Activated CD4-positive, alpha-beta T cell treated with anti-CD3 and anti-CD28 coated beads, Interleukin-2, Interleukin-4, amounts not matched to agents 100 ng/mL and 50 ng/mL, durations not matched to agents 16 hours and 8 hours (primary cell): ENCODE data around the gene ATP6AP1.

ENCODE experiments used
- DNase-seq: peaks from one replicate; pipeline ENCODE4 v3.0.0-alpha.2; 2020; ENCODE audit warnings: low spot score

The ATP6AP1 gene

DNA sequence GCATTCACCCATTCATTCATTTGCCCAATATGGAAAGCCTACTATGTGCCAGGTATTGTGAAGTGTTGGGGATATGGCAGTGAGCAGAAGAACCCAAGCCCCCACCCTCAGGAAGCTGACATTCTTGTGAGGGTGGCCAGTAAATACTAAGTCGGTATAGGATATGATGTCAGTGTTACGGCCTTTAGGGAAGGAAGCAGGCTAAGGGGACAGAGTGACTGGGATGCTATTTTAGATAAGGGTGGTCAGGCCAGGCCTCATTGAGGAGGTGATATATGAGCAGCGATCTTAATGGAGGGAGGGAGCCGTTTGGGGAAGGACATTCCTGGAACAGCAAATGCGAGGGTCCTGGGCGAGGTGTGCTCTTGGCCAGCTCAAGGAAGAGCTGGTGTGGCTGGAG is 2.0 kb downstream of the ATP6AP1 start:
- no peak for DNase-seq

DNA sequence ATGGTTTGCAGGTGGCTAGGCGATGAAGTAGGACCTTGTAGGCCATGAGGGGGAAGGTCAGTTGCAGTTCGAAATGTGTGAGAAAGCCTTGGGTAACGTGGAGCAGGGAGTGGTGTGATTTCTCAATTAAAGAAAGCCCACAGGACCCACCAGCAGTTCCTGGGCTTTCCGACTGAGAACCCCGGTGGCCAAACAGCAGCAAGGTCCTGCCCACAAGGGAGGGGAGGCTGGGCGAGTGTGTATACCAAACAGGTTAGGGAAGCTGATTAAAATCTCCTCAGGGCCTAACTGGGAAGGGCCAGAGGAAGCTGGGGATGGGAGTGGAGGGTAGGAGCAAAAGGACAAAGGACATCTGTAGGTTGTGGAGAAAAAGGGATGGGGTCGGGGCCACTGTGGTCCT is 2.4 kb downstream of the ATP6AP1 start:
- no peak for DNase-seq

DNA sequence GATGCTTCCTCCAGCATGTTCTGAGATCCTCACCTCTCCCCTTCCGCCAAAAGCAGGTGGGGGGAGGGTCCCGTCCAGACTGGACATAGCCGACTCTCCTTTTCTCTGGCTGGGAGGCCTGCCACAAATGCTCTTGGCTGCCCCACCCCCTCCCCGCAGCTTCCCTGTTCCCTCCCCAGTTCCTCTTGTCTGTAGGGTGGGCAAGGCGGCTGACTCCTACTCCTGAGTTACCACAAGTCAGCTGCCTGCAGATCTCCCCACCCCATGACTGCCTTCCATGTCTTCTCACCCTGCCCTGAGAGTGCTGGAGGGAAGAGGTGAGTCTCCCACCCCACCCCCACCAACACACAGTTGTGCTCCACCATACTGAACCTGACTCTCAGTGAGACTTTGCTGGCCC is 2.9 kb downstream of the ATP6AP1 start:
- no peak for DNase-seq

DNA sequence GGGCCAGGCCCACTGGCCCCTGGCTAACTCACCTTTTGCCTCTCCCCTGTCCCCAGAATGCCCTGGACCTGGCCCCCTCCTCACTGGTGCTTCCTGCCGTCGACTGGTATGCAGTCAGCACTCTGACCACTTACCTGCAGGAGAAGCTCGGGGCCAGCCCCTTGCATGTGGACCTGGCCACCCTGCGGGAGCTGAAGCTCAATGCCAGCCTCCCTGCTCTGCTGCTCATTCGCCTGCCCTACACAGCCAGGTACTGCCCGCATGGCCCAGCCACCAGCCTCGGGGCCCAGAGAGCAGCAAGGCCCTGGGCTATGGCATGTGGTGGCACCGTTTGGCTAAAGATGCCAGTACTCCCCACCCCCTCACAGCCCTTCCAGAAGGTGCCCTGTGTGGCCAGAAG is 3.7 kb downstream of the ATP6AP1 start:
- DNase-seq, result no peak

DNA sequence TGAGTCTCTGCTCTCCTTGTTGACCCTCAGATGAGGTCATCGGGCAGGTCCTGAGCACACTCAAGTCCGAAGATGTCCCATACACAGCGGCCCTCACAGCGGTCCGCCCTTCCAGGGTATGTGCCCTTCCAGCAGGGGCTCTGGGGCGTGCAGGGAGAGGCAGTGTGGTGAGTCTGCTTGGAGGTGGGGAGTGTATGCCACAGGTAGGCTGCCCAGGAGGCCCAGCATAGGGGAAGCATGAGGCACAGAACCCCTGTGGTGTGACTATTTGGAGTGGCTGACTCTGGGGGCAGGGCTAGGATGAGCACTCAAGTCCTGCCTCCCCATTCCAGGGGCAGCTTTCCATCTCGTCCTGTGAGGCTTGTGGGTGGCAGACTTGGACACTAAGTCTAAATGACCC is 5.1 kb downstream of the ATP6AP1 start:
- DNase-seq, result no peak

DNA sequence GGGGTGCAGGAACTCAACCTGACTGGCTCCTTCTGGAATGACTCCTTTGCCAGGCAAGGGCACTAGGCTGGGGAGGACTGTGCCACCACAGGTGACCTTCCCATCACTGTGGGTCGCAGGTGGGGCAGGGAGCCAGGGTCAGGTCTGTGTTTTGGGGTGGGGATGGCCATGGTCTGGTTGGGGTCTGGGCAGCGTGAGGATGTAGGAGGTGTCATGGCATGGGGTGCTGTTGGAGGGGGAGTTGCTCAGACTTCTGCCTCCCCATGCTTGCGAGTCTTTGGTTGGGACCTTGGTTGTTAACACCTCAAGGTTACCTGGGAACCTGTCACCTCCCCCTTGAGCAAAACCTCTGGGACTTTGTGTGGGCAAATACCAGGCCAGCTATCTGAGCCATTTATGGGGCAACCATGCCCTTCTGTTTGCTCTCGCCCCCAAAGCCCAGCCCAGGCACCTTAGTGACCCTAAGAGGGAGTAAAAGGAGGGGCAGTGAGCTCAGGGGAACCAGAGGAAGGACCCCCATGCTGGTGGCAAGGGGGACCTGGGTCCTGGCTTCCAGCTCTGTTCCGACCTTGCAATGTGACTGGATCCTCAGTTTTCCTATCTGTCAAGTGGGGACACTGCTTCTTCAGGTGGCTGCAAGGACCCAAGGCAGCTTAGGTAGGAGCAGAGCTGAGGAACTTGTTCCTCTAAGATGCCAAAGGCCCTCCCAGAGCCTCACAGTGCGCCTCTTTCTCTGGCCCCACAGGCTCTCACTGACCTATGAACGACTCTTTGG is 6.1 kb downstream of the ATP6AP1 start:
- DNase-seq, result no peak

DNA sequence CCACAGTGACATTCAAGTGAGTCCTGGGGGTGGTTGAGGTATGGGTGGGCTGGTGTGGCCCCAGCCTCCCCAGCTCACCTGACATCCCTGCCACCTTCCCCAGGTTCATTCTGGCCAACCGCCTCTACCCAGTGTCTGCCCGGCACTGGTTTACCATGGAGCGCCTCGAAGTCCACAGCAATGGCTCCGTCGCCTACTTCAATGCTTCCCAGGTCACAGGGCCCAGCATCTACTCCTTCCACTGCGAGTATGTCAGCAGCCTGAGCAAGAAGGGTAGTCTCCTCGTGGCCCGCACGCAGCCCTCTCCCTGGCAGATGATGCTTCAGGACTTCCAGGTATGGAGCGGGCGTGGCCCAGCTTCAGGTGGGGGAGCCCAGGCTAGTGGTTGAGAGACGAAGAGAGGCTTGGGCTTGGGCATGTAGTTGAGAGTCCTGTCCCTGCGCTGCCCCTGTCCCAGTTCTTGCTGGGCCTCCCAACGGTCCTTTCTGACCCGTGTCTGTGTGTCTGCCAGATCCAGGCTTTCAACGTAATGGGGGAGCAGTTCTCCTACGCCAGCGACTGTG is 6.8 kb downstream of the ATP6AP1 start:
- no peak for DNase-seq

DNA sequence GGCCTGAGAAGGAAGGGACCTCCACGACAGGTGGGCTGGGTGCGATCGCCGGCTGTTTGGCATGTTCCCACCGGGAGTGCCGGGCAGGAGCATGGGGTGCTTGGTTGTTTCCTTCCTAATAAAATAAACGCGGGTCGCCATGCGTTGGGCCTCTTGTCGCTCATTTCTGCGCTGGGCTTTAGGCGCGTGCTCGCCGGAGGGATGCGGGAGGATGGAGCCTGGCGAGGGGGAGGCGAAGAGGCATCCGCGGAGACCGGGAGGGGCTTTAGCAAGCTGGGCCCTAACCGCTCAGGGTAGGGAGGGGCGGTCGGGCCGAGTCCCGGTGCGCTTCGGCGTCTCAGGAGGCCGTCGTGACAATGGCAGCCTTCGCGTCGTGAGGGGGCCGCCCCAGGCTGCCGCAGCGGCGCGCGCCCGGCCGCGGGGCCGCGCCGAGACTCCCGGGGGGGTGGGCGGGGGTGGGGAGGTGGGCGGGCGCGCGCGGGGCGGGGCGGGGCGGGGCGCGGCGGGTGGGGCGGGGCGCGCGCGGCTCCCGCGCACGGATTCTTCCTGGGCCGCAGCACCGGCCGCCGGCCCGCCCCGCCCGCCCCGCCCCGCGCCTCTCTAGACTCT is 8.0 kb downstream of the ATP6AP1 start:
- DNase-seq, result peak; percentile 22

DNA sequence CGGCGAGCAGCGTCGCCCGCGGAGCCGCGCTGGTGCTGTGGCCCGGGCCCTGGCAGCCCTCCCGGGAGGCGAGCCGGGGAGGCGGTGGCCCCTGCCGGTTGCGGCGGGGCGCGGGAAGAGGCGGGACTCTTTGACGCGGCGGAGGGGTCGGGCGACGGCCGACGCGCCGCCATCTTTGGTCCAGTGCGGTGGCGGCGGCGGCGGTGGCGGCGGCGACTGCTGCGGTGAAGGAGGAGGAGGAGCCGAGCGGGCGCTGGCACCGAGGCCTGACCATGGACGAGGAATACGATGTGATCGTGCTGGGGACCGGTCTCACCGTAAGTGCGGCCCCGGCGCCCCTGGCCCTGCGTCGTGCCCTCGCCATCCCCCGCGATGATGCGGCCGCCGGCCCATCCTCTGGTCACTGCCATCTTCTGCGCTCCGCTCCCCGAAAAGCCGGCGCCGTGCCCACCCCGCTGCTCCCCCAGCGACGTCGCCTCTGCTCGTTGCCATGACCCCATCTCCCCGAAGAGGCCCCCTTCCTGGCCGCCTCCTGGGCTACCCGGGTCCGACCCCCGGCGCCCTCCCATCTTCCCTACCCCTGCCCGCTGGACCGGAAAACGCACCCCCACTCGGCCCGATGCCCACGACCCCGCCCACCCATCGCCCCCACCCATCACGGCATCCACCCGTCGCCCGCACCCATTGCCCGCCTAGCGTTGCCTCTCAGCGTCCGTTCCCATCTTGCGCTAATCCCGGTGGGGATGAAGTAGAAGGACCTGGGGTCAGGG is 8.7 kb downstream of the ATP6AP1 start, which contains the start of gene GDI1:
Gene GDI1 (plus strand): TSS at position 172 of the 770 bp plus-strand sequence. CDS start 101 bp downstream, at position 273.
- peak; percentile 47 for DNase-seq

DNA sequence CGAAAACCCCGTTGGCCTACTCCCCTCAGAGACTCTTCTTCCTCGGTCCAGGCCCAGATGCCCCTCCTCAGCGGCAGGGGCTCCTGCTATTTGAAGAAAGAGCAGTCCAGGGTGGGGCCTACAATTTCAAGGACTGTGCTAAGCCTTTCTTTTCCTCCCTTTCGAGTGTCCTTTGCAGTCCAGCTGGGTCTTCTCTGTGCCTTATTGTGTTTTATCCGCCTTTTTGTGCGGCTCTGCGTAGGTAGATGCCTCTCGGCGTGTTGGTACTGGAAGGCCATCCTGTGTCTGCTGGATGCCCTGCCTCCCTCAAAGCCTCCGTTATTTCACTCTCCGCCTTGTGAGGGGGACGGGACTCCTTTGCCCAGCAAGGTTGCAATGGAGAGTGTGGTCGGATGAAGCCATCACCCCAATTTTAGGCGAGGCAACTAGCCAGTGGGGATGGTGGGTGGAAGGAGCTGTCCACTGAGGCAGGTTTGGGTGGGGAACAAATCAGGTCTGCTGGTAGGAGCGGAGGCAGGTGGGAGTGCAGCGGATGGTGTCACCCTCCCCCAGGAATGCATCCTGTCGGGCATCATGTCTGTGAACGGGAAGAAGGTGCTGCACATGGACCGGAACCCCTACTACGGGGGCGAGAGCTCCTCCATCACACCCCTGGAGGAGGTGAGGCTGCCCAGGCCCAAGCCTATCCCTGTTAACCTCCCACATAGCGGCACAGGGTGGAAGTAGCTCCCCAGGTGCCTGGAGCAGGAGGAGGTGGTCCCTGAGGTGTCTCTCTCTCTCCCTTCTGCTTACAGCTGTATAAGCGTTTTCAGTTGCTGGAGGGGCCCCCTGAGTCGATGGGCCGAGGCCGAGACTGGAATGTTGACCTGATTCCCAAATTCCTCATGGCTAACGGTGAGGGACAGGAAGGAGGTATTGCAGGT is 9.8 kb downstream of the ATP6AP1 start:
- no peak for DNase-seq

DNA sequence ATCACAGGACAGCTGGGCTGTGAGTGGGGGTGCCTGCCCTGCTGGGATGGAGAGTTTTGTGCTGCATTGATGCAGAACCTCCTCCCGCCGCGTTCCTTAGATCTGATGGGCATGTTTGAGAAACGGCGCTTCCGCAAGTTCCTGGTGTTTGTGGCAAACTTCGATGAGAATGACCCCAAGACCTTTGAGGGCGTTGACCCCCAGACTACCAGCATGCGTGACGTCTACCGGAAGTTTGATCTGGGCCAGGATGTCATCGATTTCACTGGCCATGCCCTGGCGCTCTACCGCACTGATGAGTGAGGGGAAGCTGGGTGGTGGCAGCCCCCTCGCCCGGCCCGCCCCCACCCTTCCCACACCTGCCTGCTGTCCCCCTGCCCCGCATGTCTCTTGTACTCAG is 11.4 kb downstream of the ATP6AP1 start:
- no peak for DNase-seq

DNA sequence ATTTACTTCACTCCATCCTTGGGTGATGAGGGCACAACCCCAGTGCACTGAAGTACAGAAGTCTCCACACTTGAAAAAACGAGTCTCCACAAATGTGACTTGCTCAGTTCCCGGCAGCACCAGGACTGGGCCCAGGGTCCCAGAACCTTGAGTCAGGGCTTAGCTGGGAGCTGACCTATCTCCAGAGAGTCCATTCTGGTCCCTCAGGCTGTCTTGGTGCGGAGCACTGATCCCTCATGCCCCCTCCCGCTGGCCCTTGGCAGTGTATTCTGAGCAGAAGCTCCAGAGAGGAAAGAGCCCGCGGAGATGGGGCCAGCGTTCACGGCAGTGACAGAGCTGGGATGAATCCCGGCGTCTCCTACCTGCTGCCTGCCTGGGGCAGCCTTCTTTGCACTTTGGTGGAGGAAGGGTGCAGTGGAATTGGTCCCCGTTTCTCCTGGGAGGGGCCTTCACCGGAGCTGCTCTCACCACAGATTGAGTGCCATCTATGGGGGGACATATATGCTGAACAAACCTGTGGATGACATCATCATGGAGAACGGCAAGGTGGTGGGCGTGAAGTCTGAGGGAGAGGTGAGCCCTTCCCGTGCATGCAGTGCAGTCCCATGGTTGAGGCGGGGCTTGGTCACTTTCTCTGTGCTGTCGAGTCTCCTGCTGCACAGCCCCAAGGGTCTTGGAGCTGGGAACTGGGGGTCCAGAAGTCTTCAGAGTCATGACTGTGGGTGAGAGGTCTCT is 12.3 kb downstream of the ATP6AP1 start:
- no peak for DNase-seq

DNA sequence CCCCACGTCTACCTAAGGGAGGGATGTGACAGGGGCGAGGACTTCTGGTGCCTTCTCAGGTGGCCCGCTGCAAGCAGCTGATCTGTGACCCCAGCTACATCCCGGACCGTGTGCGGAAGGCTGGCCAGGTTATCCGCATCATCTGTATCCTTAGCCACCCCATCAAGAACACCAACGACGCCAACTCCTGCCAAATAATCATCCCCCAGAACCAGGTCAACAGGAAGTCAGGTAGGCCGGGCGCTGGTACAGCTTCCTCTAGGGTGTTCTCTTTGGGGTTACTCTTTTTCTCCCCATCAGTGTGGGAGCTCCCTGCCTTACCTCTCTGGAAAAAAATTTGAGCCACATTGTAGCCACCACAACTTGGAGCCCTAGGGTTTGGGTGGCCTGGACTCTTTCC is 13.1 kb downstream of the ATP6AP1 start:
- DNase-seq, result no peak

DNA sequence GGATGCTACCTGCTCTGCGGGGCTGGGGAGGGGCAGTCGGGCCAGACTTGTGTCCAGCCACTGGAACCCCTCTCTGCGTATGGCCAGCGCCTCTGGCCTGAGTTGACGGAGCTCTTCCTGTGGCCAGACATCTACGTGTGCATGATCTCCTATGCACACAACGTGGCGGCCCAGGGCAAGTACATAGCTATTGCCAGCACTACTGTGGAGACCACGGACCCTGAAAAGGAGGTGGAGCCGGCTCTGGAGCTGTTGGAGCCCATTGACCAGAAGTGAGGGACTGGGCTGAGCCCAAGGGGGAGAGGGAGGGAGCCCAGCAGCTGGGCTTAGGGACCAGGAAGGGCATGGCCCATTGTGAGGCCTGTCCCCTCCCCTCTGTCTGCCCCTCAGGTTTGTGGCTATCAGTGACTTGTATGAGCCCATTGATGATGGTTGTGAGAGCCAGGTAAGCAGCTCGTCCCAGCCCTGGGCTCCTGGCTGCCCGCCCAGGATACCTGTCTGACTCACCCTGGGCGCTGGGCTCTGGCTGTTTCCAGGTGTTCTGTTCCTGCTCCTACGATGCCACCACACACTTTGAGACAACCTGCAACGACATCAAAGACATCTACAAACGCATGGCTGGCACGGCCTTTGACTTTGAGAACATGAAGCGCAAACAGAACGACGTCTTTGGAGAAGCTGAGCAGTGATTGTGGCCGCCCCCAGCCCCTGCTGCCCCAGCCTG is 13.7 kb downstream of the ATP6AP1 start:
- DNase-seq, result no peak

DNA sequence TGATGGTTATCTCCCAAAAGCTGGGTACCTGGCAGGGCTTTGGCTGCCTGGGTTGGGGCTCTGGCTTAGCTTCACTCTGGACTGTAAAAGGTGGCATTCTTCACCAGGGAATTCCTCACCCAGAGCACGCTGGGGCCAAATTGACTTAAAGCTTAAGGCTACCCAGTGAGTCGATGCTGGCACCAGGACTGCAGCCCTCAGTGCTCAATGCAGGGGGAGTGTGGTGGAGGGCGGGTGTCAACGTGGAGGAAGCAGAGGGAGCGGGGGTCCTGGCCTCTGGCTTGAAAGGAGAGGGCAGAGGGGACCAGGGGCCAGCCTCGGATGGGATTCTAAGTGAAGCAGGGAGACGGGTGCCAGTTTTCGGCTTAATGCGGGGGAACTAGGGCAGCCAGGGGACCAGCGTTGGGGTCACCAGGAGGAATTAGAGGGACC is 15.0 kb downstream of the ATP6AP1 start:
- no peak for DNase-seq

DNA sequence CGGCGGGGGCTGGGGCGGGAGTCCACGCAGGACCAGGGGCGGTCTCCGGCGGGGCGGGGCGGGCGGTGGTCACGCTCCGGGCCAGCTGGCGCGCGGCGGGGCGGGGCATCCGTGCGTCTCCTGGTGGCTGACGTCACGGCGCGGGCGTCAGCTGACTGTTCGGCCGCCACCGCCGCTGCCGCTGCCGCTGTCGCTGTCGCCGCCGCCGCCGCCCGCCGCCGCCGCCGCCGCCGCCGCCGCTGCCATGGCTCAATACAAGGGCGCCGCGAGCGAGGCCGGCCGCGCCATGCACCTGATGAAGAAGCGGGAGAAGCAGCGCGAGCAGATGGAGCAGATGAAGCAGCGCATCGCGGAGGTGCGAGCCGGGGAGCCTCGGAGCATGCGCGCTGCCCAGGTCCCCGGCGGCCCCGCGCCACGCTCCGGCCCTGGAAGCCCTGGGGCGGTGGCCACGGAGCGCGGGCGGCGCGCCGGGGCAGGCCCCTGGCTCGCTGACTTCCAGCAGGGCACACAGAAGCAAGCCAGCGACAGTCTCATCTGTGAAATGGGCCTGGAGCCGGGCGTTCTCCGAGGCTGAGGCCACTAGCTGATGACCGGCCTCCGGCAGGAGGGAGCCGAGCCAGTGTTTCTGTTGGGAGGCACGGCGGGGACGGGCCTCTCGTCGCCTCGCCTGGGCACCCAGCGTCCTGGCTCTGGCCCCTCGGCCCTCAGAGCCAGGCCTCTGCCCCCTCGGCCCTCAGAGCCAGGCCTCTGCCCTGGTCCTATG is 15.7 kb downstream of the ATP6AP1 start, which contains the start of gene FAM50A:
Gene FAM50A (plus strand): TSS at position 150 of the 763 bp plus-strand sequence. CDS start 95 bp downstream, at position 245.
- DNase-seq, result peak; percentile 62

DNA sequence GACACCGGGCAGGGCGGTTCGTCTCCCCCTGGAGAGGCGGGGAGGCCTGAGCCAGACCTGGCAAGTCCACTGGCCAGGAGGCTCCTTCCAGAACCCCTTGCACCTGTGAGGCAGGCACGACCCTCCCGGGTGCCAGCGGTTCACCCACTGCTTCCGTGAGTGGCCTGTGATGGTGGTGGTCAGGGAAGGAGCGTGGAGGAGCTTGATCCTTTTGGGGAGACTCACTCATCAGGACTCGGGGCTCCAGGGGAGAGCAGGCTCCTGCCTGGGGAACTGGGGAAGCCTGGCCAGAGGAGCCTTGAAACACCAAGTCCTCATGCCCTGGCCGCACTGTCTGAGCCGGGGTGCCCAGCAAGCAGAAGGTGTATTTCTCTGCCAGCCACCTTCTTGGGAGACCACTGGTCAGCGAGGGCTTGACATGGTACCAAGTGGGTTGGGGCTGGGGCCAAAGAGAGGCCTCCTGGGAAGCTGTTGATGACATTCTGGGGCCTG is 16.3 kb downstream of the ATP6AP1 start:
- DNase-seq, result no peak

DNA sequence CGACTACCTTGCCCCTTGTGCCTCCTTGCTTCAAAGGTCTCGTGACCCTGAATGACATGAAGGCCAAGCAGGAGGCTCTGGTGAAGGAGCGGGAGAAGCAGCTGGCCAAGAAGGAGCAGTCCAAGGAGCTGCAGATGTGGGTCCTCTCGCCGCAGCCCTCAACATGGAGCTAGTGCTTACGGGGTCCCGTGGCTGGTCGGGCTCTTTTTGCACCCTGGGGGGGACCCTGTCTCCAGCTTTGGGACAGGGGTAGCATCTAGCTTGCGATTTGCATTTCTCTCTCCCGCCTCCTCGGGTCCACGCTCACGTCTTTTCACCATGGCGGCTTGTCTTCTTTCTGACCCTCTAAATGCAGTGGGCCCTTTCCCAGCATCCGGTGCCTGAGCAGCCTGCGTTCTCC is 17.3 kb downstream of the ATP6AP1 start:
- no peak for DNase-seq

DNA sequence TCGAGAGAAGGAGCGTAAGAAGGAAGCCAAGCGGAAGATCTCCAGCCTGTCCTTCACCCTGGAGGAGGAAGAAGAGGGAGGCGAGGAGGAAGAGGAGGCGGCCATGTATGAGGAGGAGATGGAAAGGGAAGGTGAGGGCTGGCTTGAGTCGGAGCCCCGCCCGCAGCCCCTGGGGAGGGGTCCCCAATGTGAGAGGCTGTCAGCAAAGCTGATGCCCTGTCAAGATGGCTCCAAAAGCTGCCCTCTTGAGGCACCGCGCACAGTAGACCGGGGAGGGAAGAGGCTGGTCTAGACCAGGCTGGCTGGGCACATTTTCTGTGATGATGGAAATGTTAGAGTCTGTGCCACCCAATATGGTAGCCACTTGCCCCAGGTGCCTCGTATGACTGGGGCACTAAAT is 18.0 kb downstream of the ATP6AP1 start:
- DNase-seq, result no peak
